Keratinocyte (primary cell): ENCODE results near the gene NUDT2.

ENCODE experiments used
- EZH2 ChIP-seq: IDR thresholded peaks from one replicate; pipeline ENCODE4 v1.6.1; 2012; ENCODE audit warnings: inconsistent platforms, mild to moderate bottlenecking, low read length, moderate library complexity
- TF ChIP-seq, protein P1 (sequence below), 3 experiments: IDR thresholded peaks in 1 of 3; conservative IDR thresholded peaks in 1 of 3; optimal IDR thresholded peaks in 1 of 3; 2 replicates in 2 of 3; 3 replicates in 1 of 3; pipeline versions ENCODE3 to v1.5.1; 2011; ENCODE audit warnings: low read length in 3 of 3, mild to moderate bottlenecking in 3 of 3, moderate library complexity in 2 of 3, control low read depth in 1 of 3, inconsistent platforms in 1 of 3; ENCODE audit not compliant: insufficient read depth in 2 of 3; ENCODE audit errors: extremely low read depth in 1 of 3

GRCh38 chr9:34311499-34312185 lies 17.7 kb upstream of the NUDT2 start:
- TF ChIP-seq, protein P1, sequence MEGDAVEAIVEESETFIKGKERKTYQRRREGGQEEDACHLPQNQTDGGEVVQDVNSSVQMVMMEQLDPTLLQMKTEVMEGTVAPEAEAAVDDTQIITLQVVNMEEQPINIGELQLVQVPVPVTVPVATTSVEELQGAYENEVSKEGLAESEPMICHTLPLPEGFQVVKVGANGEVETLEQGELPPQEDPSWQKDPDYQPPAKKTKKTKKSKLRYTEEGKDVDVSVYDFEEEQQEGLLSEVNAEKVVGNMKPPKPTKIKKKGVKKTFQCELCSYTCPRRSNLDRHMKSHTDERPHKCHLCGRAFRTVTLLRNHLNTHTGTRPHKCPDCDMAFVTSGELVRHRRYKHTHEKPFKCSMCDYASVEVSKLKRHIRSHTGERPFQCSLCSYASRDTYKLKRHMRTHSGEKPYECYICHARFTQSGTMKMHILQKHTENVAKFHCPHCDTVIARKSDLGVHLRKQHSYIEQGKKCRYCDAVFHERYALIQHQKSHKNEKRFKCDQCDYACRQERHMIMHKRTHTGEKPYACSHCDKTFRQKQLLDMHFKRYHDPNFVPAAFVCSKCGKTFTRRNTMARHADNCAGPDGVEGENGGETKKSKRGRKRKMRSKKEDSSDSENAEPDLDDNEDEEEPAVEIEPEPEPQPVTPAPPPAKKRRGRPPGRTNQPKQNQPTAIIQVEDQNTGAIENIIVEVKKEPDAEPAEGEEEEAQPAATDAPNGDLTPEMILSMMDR (optimal IDR thresholded peaks at IDR 0.05 in 1 of 3, IDR thresholded peaks at IDR 0.05 in 1 of 3, conservative IDR thresholded peaks at IDR 0.05 in 1 of 3; ENCODE audit: extremely low read depth in 1 of 3, insufficient read depth in 2 of 3, low read length in 3 of 3) = no peak
- TF ChIP-seq EZH2 = no peak
